ENCODE measurements around the gene PLEKHS1.
A peak's percentile ranks its signal among the peaks of the same experiment; 100 is the strongest.
"Not testable (repeated sequence)": the region's sequence is repeated elsewhere in the genome, so short reads cannot be mapped to it uniquely, and the experiment has no call there.

PLEKHS1 gene

DNA sequence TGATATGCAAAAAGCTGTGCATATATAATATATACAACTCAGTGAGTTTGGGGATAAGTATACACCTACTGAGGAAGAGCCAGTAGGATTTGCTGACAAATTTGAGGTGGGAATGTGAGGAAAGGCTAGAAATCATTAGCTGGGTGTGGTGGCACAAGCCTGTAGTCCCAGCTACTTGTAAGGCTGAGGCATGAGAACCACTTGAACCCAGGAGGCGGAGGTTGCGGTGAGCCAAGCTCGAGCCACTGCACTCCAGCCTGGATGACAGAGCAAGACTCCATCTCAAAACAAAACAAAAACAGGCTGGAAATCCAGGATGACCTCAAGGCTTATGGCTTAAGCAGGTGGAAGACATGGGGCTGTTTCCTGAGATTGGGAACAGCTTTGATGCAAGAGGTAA lies 10.6 kb upstream of the PLEKHS1 start:
- no peak for DNase-seq (ENCODE audit: low spot score)

DNA sequence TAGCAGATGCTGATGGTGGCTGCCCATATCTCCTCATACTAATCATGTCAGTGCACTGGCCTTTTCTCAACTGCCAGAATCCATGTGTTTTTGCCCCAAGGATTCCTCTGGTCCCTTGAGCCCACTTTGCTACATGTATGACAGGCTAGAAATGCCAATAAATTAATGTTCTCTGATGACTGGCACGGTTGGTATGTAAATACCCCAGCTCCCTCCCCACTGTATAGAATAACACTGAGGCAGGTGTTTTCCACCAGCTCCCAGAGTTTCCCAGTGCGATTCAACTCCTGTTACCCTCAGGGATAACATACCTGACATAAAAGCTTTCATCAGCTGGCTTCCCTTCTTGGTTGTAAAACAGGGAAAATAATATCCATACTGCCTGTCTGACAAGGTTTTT lies 9.0 kb upstream of the PLEKHS1 start:
- no peak for DNase-seq (ENCODE audit: low spot score)

DNA sequence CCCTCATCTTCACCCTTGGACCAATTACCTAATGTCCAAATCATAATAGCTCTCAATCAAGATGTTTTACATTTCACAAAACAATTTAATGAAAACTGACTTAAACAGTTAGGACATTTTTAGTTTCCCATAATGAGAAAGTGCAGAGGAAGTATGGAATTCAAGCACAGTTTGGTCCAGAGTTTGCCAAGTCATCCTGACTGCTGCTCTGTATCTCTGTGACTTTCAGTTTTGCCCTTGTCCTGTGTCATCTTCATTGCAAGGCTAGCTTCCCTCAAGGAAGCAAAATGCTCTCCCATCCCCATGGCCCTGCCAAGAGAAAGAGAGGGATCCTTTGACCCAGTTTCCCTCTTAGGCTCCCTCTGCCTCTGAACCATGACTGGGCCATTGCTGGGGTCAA lies 7.9 kb upstream of the PLEKHS1 start:
- no peak for DNase-seq (ENCODE audit: low spot score)

DNA sequence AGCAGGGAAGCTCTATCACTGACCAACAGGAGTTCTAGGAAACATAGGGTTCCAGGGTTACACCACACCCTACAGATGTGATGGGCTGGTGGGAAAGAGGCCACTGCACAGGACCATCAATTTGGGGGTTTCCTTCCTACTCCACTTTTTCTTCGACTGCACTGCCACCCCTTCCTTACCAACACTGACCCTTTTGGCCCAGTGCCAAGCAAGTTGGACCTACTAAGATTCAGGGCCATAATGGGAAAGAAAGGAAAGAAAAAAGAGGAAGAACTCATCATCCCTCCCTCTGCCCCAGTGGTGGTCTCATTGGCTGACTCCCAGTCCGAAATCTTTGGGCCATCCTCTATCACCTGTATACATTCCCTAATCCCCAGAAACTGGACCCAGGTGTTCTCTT lies 6.1 kb upstream of the PLEKHS1 start:
- DNase-seq (ENCODE audit: low spot score): no peak

DNA sequence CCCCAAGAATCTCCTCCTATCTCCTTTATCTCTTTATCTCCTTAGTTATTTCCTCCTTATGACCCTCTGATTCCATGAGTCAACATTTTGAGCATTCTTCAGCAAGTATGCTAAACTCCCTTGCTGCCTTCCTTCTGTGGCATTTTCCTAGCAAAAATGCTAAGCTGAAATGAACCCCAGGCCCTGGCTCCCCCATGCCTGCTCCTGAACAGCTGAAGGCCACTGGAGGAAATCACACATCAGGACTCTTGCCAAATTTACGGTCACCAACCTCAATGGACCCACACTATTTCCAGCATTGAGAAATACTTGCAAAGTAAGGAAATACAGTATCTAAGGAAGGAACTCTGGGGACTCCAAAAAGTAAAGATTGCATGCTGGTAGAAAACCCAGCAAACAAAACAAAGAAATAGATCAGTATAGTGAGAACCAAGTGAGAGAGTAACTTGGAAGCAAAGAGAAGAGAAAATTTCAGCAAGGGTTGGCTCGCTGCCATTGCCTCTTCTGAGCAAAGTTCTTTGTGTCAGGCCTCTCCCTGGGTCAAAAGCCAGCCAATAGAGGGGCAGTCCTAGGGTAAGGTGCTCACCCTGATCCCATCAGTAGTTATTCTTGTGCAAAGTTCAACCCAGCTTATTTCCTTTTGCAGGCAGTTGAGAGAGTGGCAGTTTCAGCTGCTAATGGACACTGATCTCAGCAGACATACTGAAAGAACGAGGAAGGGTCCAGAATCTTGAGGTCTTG lies 5.1 kb upstream of the PLEKHS1 start:
- no peak for DNase-seq (ENCODE audit: low spot score)

DNA sequence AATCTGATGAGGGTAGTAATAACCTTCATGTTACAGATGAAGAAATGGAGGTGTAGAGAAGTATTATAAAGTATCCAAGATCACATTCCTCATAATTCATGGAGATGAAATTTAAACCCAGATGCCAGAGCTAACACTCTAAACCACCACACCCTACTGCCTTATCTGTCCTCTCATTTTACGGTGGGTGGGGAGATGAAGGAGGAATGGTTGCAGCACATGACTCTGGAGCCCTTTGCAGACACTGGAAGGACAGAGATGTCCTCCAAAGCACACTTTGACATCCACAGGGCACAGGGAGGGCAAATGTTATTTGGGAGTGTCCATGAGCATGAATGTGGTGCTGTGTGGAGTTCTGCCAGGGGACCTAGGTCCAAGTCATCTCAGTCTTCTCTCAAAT lies 1.1 kb downstream of the PLEKHS1 start:
- DNase-seq (ENCODE audit: low spot score): no peak

DNA sequence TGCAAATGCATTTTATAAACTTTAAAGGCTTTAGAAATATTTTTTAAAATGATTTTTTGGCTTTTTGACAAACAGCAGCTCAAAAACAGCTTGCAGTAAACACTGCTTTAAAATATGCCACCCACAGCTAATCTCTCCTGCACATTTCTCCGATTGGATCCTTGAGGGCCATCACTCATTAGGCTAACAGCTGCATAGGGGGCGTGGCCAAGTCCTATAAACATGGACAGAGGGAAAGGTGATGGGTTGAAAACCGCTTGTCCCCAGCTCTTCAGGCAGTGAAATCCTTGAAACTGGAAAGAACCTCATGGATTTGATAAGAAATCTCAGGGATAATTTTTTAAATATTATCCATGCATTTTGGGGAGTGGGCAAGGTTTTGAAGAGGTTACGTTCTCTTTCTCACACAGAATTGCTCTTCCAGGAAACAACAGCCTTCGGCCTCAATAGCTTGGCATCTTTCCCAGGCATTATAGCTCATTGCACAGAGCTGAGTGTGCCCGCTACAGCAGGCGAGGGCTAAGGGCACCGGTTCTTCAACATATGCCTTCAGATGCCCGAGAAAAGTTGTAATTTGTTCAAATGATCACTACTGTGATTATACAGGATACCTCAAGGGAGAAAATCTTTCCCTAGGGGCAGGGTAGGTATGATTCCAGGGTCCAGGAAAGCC lies 1.7 kb downstream of the PLEKHS1 start:
- DNase-seq (ENCODE audit: low spot score): no peak

DNA sequence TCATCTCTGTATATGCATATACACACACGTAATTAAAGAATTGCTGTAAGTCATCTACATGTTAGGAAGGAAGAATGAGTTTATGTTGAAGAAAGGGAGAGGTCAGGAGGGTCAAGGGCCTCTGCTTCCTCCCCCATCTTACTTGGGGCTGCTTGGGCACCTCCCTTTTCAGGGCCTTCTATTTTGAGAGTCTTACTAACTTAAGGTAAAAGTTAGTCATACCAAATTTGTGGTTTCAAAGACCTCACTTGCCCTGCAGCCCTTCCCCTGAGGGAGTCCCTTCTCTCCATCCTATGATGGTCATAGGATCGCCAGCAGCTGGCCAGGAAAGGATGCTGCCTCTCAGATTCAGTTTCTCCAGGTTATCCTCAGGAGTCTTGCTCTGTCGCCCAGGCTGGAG lies 2.6 kb downstream of the PLEKHS1 start:
- no peak for DNase-seq (ENCODE audit: low spot score)

DNA sequence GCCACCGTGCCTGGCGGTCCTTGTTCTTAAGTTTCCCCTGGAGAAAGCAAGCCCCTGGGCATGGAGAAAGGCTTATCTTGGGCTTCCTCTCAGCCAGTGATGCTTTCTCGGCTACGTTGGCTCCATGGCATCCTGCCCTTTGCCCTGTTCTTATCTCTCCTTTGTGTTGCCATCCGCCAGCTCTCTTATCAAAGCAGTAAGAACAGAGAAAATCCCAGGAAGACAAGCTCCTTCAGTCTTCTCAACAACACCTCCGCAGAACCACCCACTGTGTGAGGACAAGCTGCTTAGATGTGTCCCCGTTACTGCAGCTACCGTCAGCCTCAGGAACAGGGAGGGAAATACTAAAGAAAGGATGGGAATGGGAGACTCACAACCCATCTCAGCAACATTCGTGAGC lies 3.3 kb downstream of the PLEKHS1 start:
- peak; percentile 24 for DNase-seq (ENCODE audit: low spot score)

DNA sequence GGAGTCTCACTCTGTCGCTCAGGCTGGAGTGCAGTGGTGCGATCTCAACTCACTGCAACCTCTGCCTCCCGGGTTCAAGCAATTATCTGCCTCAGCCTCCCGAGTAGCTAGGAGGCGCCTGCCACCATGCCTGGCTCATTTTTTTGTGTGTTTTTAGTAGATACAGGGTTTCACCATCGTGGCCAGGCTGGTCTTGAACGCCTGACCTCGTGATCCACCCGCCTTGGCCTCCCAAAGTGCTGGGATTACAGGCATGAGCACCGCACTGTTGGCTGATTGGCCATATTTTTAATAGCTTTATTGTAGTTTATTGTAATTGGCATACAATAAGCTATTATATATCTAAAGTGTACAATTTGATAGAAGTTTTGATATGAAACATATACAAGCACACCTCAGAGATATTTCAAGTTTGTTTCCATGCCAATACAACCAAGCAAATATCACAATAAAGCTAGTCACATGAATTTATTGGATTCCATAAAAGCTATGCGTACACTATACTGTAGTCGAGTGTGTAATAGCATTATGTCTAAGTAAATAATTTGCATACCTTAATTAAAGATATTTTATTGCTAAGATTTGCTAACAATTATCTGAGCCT lies 5.6 kb downstream of the PLEKHS1 start:
- no peak for DNase-seq (ENCODE audit: low spot score)

DNA sequence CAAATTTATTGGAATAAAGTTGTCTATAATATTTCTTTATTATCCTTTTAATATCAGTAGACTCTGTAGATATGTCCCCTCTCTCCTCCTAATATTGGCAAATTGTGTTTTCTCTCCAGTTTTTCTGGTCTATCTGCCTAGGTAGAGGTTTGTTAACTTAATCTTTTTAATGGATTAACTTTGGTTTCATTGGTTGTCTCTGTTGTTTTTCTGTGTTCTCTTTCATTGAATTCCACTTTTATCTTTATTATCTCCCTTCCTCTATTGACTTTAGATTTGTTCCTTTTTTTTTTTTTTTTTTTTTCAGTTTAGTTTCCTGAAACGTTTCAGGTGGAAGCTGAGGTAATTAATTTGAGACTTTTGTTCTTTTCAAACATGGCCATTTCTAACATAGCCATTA lies 10.6 kb downstream of the PLEKHS1 start:
- no peak for DNase-seq (ENCODE audit: low spot score)

DNA sequence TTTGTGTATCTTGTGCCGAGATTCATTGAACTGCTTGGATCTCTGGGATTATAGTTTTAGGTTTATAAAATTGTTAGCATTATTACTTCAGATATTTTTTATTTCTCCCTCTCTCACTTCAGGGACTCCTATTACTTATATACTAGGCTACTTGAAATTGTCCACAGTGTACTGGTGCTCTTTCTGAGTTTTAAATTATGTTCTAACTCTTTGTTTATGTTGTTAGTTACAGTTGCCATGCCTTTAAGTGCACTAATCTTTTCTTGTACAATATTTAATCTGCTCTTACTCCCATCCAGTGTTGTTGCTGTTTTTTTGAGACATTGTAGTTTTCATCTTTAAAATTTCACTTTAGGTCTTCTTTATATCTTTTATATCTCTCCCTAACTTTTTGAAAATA lies 13.1 kb downstream of the PLEKHS1 start:
- DNase-seq (ENCODE audit: low spot score): no peak

DNA sequence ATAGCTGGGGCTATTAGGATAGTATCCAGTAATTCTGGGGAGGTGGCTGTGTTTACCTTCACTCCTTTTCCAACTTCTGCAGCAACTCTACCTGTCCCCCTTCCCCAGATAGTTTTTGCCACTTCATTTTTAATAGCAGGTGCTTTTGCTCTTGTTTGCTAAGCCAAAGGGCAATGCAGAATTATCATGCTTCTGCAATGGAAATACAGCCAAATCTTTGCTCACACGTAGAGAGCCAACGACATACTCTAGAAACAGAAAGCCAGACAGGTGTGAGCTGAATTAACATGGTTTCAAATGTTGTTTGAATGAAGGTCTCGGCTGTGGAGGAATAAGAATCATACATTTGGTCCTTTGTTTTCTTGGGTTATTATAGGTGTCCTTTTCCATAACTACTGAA lies 14.4 kb downstream of the PLEKHS1 start:
- no peak for DNase-seq (ENCODE audit: low spot score)

DNA sequence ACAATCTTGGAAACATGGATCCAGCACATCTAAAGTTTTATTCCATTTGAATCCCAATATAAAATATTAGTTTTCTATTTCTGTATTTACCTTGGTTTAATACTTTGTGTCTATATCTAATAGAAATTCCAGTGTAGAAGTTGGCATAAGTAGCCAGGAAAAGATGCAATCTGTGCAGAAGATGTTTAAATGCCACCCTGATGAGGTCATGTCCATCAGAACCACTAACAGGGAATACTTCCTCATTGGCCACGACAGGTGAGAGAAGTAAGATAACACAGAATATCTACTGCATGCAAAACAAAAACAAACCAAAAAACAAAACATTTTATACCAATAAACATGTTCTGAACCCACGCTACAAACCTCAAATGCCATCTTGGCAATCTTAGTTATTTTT lies 15.7 kb downstream of the PLEKHS1 start:
- no peak for DNase-seq (ENCODE audit: low spot score)

DNA sequence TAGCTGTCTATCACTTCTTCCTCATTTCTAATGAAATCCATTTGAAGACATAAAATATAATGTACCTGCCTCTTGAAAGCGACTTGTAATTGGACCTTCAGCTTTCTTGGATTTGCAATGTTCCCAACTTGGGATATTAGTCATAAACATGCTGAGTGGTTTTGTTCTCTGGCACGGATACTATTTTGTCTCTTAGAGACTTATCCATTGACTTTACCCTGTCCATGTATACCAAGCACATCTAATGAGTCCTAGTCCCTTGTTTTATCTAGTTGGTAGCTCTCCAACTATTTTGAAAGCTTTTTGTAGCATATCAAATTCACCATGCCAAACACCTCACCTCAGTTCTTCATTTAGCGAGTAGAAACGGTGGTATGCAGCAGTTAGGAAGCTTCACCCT lies 18.9 kb downstream of the PLEKHS1 start:
- DNase-seq (ENCODE audit: low spot score): no peak

DNA sequence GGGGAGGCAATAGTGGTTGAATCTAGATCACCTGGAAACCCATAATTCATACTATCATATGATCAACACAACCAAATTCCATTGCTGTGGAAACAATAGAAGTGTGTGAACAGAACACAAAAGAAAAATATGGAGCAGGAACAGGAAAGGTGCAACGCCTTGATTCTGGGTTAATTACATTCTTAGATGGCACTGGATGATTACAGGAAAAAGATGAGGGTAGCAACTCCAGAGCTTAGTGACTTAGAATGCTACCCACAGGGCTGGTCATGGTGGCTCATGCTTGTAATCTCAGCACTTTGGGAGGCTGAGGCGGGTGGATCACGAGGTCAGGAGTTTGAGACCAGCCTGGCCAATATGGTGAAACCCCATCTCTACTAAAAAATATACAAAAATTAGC lies 19.6 kb downstream of the PLEKHS1 start:
- DNase-seq (ENCODE audit: low spot score): not testable (repeated sequence)

DNA sequence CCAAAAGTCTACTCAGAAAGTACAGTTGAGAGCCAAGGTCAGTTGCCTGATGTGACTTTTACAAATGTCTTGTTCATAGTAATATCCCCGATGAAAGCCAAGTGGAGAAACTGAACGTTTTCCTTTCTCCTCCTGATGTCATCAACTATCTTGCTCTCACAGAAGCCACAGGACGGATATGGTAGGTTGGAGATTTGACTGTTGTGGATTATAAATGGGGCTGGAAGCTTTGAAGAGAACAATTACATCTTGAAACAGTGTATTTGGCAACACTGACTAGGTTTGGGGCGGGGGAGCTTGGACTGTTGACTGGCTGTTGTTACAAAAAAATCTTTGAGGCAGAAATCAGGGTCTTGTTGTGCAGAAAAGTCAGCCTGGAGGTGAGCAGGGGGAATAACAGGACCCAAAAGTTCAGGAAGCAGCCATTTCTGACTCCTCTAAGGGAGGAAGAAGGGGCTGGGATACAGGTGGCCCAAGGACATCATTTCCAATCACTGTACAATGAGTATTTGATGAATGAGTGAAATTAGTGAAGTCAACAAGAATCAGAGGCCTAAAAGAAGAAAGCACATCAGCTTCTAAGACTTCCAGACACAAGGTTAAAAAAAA lies 24.3 kb downstream of the PLEKHS1 start:
- no peak for DNase-seq (ENCODE audit: low spot score)

DNA sequence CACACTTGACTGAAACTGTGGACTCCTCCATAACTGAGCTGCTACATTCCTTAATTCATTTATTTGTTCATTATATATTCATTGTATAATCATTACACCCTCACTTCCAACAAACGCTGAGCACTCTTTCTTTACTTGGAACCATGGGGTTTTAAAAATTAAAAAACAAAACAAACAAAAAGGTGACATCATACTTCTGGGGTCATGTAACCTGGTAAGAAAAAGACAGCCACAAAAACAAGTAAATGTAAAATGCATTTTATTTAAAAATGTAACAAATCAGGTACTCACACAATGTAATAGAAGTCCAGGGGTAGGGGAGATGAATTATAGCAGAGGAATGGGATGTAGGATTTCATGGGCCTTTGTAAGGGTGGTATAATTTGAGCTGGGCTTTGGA lies 25.1 kb downstream of the PLEKHS1 start:
- no peak for DNase-seq (ENCODE audit: low spot score)

DNA sequence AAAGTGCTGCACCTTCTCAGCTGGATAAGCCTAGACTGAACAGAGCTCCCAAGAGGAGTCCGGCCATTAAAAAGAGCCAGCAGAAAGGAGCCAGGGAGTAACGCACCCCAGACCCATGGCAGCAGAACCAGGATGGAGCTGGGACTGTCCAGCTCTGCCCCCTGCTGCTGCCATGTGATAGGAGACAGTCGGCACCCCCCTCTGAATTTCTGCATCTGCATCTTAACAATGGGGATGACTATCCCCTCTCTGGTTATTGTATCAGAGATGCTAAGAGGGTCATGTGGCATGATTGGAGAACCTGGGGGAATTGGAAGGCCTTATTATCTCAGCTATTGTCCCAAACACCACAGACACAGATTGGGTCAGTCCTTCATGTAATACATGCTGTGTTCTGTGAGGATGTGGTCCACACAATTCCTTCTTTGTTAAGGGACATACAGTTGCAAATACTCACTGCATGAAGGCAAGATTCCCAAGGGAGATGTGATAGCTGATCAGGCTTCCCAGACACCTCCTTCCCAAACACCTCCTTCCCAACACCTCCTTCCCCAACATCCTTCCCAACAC lies 29.3 kb downstream of the PLEKHS1 start:
- DNase-seq (ENCODE audit: low spot score): peak; percentile 86

DNA sequence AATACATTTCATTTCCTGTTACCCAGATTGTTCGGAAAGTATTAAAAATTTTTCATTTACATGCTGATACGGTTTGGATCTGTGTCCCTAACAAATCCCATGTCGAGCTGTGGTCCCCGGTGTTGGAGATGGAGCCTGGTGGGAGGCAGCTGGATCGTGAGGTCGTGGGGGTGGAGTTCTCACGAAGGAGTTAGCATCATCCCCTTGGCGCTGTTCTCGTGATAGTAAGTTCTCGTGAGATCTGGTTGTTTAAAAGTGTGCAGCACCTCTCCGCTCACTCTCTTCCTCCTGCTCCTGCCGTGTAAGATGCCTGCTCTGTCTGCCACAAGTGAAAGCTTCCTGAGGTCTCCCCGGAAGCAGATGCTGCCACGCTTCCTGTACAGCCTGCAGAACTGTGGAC lies 30.9 kb downstream of the PLEKHS1 start:
- DNase-seq (ENCODE audit: low spot score): no peak

DNA sequence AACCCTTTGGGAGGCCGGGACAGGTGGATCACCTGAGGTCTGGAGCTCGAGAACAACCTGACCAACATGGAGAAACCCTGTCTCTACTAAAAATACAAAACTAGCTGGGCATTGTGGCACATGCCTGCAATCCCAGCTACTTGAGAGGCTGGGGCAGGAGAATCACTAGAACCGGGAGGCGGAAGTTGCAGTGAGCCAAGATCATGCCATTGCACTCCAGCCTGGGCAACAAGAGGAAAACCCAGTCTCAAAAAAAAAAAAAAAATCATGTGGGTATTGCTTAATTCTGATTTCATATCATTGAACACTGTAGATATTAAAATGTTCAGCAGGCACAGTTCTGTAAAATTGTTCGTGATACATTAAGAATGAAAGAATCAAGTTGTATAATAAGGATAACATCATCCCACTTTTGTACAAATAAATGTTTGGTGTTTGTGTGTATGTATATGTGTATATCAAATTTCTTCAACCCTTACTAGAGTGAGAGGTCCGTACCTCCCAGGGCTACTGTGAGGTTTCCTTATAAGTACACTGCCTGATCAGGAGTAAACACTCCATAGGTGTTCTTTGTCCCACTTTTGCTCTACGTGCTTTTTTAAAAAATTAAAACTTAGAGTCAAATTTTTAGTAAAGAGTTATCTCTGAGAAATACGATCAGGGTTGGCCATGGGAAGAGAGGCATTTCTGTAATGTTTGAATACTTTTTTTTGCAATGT lies 31.7 kb downstream of the PLEKHS1 start:
- no peak for DNase-seq (ENCODE audit: low spot score)

DNA sequence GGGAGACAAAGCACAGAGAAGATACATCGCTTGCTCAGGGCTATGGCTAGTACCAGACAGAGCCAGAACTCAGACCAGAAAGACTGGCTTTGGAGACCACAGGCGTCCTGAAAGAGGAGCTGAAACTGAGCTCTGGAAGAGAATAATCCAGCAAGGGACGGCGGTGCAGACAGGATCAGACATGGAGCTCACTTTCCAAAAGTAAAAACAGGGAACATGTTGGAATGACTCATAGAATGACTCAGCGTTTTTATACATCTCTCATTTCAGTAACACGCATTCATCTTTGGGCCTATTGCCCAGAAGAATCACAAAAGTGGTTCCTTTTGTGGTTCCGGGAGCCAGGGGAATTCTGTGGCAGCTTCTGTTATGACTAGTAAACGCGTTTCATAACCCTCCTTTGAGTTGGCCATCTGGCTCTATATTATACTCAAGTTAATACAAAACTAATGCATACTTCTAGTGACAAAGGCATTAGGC lies 37.2 kb downstream of the PLEKHS1 start:
- no peak for DNase-seq (ENCODE audit: low spot score)

All from putamen (tissue), 1 donor.